Type B pancreatic cell (in vitro differentiated cells): ENCODE results near the gene HOMER3. TPM values are rescaled to one million over a fixed set of nuclear protein-coding genes. Genes with fewer than 3 reads are reported as not detected.

ENCODE experiments used
- DNase-seq: peaks from one replicate; pipeline ENCODE4 v3.0.0; 2021; ENCODE audit warnings: mixed read lengths; ENCODE audit not compliant: unreplicated experiment; ENCODE audit errors: extremely low spot score
- H3K27ac Mint-ChIP-seq: 2 replicates; pipeline ENCODE4 v1.8.0; 2021; ENCODE audit warnings: mild to moderate bottlenecking, mixed read lengths
- H3K27me3 Mint-ChIP-seq: 2 replicates; pipeline ENCODE4 v1.8.0; 2021; ENCODE audit warnings: mixed read lengths
- H3K36me3 Mint-ChIP-seq: 2 replicates; pipeline ENCODE4 v1.8.0; 2021; ENCODE audit warnings: mixed read lengths
- H3K4me1 Mint-ChIP-seq: one replicate; pipeline ENCODE4 v1.8.0; 2021; ENCODE audit warnings: mixed read lengths; ENCODE audit not compliant: unreplicated experiment
- H3K4me3 Mint-ChIP-seq: 2 replicates; pipeline ENCODE4 v1.8.0; 2021; ENCODE audit warnings: mild to moderate bottlenecking, mixed read lengths
- H3K9me3 Mint-ChIP-seq: 2 replicates; pipeline ENCODE4 v1.8.0; 2021; ENCODE audit warnings: mixed read lengths
- total RNA-seq: library from RNA; stranded (reverse); gene quantifications from 2 replicates; pipeline ENCODE4 v1.2.1, GENCODE V29; 2021; ENCODE audit warnings: low replicate concordance
- TF ChIP-seq, protein P1 (sequence below): fragments of 200-600 bp; sonication (generic); conservative IDR thresholded peaks from 2 replicates; pipeline ENCODE4 v1.5.0; 2021; ENCODE audit warnings: antibody characterized with exemption, mild to moderate bottlenecking

HOMER3 gene
- total RNA-seq, 1 donor from 2014 or later = 38.6 TPM

DNA sequence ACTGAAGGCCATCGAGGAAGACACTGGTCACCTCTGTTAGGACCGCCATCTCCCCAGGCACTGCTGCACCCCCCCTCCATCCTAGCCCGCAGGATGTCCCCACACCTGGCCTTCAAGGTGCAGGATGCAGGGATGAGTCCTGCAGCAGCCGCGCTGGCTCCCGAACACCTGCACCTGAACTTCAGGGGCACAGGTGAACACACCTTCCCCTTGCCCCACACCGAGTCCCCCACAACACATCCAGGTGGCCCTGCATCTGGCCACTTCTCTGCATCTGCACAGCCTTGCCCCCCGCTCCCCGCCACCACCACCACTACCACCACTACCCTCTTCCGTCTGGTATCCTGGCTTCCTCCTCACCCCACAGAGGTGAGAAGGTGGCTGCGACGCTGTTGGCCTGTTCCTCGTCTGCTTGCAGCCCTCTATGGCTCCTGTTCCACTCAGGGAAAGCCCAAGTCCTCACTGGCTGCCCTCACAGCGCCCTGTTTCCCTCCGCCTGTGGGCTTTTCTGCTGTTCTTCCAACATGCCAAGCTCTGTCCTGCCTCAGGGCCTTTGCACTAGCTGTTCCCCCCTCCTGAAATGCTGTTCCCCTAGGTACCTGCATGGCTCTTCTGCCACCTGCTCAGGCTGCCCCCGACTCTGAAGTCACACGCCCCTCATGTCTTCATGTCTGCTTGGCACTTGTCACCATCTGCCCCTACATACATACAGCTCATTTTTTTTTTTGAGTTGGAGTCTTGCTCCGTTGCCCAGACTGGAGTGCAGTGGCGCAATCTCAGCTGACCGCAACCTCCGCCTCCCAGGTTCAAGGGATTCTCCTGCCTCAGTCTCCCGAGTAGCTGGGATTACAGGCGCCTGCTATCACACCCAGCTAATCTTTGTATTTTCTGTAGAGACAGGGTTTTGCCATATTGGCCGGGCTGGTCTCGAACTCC, 43.7 kb downstream of the HOMER3 start:
- no peak for DNase-seq
- Mint-ChIP-seq H3K36me3 (no peaks in the 10 kb centered on the region), H3K27me3 (peaks cover 6% of the 10 kb centered on the region), H3K27ac (peak overlapping the region; percentile 39), H3K4me1 (peaks cover 5% of the 10 kb centered on the region), H3K9me3 (no peaks in the 10 kb centered on the region), H3K4me3 (peak overlapping the region; percentile 89)
- TF ChIP-seq, protein P1, sequence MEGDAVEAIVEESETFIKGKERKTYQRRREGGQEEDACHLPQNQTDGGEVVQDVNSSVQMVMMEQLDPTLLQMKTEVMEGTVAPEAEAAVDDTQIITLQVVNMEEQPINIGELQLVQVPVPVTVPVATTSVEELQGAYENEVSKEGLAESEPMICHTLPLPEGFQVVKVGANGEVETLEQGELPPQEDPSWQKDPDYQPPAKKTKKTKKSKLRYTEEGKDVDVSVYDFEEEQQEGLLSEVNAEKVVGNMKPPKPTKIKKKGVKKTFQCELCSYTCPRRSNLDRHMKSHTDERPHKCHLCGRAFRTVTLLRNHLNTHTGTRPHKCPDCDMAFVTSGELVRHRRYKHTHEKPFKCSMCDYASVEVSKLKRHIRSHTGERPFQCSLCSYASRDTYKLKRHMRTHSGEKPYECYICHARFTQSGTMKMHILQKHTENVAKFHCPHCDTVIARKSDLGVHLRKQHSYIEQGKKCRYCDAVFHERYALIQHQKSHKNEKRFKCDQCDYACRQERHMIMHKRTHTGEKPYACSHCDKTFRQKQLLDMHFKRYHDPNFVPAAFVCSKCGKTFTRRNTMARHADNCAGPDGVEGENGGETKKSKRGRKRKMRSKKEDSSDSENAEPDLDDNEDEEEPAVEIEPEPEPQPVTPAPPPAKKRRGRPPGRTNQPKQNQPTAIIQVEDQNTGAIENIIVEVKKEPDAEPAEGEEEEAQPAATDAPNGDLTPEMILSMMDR = no peak

DNA sequence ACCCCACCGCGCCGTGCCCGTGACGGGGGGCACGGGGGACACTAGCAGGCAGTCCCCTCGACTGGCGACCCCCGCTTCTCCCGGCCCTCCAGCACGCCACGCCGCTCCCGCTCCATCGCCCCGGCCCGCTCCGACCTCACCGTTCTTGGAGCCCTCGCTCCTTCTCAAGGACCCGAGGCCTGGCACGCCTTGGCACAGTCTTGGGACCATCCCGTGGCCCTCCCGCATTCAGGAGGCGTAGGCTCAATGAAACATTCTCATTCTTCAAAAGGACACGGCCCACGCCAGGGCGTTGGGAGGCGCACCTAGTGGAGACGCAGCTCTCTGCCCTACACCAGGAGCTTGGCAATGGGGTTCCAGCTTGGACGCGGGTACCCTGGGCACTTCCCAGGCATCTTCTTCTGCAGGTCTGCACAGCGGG, 44.6 kb downstream of the HOMER3 start:
- no peak for DNase-seq
- peaks cover 5% of the 10 kb centered on the region for H3K4me1 Mint-ChIP-seq
- TF ChIP-seq, protein P1 = no peak
- H3K4me3 Mint-ChIP-seq = peak overlapping the region; percentile 89
- no peaks in the 10 kb centered on the region for H3K36me3 Mint-ChIP-seq
- H3K27ac Mint-ChIP-seq = no peak overlapping the region
- H3K9me3 Mint-ChIP-seq = no peaks in the 10 kb centered on the region
- H3K27me3 Mint-ChIP-seq = peaks cover 6% of the 10 kb centered on the region

DNA sequence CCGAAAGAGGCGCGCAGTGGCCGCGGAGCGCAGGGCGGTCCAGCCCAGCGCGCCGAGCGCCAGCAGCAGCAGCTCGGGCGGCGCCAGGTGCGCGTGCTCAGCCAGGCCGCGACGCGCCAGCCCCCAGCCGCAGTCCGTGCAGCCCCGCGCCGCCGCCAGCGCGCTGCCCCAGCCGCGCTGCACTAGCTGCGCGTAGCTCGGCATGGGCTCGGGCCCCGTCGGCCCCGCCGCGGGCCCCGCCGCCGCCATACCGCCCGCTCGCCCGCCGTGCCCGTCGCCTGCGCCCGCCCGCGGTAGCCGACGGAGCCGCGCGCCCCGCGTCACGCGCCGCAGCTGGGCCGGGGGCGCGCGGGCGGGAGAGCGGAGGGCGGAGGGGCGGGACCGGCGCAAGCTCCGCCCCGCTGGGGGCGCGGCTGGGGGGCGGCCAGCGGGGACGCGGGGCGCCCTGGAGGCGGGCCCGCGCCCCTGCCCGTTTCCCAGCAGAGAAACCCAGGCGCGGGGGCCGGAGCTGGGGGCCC, 45.1 kb downstream of the HOMER3 start, which contains the start of gene CERS1:
TSS of gene CERS1 (minus strand) at position 335 of the 518 bp plus-strand sequence. CDS start at position 249, 86 bp downstream.
- no peak for DNase-seq
- H3K27ac Mint-ChIP-seq = peak within 1 kb of the TSS; percentile 39
- peaks cover 6% of the 10 kb centered on the region for H3K27me3 Mint-ChIP-seq
- peaks cover 5% of the 10 kb centered on the region for H3K4me1 Mint-ChIP-seq
- TF ChIP-seq, protein P1 = no peak
- H3K4me3 Mint-ChIP-seq = peak within 1 kb of the TSS; percentile 89
- no peaks in the 10 kb centered on the region for H3K36me3 Mint-ChIP-seq
- H3K9me3 Mint-ChIP-seq = no peaks in the 10 kb centered on the region

DNA sequence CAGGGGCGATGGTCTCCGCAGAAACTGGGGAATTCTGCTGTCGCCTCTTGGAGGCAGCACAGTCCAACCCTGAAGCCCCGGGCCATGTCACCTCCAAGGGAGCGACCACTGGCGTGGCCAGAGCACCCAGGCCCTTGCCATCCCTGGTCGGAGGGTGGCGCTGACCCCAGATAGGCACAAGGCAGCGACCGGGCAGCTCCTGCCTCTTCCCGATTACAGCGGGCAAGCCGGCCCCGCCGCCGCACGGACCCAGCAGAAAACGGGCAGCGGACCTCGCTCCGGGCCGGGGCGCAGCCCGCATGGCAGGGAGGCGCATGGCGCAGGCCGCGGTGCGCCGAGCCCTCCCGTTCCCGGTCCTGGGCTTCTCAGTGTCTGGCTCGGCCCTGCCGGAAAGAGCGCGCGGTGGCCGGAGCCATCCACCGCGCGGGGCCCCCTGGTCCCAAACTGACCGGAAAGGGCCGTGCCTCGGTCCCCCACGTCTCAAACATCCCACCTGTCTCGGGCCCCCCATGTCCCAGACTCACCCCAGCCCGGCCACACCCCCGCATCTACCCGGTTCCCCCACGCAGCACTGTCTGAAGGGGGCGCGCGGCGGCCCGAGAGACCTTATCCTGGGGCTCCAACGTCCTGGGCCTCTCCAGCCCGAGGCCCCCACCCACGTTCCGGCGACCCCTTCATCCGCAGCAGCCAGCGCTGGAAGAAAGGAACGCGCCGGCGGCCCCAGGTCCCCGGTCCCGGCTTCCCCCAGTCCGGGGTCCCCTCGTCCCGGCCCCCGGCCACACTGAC, 45.8 kb downstream of the HOMER3 start:
- Mint-ChIP-seq H3K4me1 (peaks cover 5% of the 10 kb centered on the region), H3K36me3 (no peaks in the 10 kb centered on the region), H3K27me3 (peaks cover 6% of the 10 kb centered on the region), H3K4me3 (peak overlapping the region; percentile 86), H3K9me3 (no peaks in the 10 kb centered on the region), H3K27ac (no peak overlapping the region)
- DNase-seq = no peak
- TF ChIP-seq, protein P1 = peak; percentile 67

DNA sequence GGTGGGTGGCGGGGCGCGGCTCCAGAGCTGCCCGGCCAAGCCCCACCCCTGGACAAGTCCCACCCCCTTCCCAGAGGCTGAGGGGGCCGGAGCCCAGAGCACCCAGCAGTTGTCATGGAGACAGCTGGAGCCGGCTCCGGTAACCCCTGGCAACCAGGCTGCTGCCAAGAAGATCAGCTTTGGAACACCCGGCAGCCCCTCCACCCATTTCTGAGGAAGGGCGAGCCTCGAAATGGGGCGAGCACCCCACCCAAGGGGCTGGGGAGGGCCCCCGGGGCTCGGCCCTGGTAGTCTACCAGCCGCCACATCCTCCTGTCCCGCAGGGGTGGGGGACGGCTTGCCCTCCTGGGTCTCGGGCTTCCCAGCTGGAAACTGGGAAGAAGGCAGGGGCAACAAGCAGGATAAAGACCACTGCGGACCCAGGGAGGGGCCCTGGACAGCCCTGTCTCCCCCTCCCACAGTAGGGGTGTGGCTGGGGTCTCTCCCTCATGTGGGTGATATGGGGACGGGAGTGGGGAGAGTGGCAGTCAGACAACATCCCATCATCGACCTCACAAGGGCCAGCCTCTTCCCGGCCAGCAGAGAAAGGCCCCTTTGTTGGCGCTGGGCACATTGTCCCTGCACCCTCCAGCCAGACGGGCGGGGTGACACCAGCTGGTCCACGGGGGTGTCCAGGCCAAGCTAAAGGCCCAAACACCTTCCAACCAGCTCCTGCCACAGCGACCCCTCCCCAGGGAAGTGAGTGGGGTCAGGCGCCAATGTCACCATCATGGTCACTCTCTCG, 46.6 kb downstream of the HOMER3 start:
- no peak overlapping the region for H3K27ac Mint-ChIP-seq
- TF ChIP-seq, protein P1 = no peak
- H3K27me3 Mint-ChIP-seq = peaks cover 6% of the 10 kb centered on the region
- H3K9me3 Mint-ChIP-seq = no peaks in the 10 kb centered on the region
- no peak for DNase-seq
- H3K4me1 Mint-ChIP-seq = peaks cover 5% of the 10 kb centered on the region
- H3K4me3 Mint-ChIP-seq = peak overlapping the region; percentile 82
- H3K36me3 Mint-ChIP-seq = peaks cover 4% of the 10 kb centered on the region
